ENCODE results near the gene ACTG1.

ACTG1 gene

GRCh38 chr17:81544281-81544974, 31.8 kb upstream of the ACTG1 start:
- DNase-seq: no peak

DNA sequence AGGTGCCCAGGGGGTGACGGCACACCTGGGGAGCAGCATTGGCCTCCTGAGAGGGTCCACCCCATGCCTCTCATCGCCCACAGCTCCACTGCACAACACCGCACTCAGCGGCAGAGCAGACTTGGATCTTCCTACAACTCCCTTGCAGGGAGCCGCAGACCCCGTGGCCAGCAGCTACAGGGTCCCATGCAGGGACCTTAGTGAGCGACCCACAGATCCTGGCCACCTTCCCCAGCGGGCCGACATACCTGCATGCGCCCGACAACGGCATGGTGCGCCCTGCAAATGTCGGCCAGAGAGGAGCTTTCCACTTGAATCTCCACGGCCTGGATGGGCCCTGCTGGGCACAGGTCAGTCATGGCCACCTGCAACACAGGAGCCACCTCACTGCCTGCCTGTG, 31.2 kb upstream of the ACTG1 start:
- no peak for DNase-seq

GRCh38 chr17:81543339-81543675, 30.7 kb upstream of the ACTG1 start:
- DNase-seq: no peak

DNA sequence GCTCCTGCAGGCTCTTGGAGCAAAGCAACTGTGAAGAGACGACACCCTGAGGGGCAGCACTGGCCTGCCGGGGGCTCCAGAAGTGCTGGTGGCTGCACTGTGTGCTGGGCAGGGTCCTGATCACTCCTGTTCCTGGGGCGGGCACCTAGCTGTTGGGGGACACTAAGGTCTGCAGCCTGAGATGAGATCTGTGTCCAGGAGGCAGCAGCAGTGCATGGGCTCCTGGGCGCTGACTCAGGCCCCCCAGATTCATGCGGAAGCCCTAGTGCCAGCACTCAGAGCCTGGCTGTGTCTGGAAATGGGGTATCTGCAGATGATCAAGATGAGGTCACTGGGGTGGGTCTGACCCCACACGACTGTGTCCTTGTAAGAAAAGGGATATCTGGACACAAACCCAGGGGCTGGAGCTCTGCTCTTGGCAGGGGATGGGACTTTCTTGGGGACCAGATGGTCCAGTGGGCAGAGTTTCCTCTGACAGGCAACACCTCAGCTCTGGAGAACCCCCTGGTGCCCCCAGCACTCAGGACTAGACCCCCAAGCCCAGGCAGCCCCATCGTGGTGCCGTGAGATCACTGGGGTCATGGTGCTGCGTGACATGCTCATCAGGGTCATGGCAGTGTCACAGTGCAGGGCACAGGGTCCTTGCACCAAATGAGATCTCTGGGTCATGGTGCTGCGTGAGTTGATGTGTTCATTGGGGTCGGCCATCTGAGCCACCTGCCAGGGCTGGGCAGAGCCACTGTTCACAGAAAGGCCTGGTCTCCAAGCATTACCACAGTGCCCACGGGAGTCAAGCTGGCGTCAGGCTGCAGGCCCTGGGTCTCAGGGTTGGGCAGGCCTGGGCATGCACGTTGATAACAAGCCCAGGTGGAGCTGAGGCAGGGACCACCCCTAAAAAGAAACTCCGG, 30.1 kb upstream of the ACTG1 start:
- no peak for DNase-seq

DNA sequence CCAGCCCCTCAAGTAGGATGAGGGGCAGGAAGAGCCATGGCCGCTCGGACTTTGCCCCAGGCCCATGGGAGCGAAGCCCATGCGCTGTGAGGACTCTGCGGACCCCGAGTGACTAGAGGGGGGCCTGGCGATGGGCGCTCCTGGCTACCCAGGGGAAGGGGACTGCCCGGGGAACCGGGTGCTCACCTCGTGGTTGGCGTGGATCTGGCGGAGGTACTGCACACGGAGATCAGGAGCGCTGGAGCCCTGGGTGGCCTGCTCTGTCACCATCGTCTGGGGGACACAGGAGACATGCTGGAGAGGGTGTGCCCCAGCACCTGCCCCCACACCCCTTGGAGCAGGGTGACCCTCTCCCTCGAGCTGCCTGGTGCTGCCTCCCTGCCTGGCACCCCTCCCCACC, 28.5 kb upstream of the ACTG1 start:
- no peak for DNase-seq

GRCh38 chr17:81540676-81541027, 28.1 kb upstream of the ACTG1 start:
- DNase-seq: no peak

DNA sequence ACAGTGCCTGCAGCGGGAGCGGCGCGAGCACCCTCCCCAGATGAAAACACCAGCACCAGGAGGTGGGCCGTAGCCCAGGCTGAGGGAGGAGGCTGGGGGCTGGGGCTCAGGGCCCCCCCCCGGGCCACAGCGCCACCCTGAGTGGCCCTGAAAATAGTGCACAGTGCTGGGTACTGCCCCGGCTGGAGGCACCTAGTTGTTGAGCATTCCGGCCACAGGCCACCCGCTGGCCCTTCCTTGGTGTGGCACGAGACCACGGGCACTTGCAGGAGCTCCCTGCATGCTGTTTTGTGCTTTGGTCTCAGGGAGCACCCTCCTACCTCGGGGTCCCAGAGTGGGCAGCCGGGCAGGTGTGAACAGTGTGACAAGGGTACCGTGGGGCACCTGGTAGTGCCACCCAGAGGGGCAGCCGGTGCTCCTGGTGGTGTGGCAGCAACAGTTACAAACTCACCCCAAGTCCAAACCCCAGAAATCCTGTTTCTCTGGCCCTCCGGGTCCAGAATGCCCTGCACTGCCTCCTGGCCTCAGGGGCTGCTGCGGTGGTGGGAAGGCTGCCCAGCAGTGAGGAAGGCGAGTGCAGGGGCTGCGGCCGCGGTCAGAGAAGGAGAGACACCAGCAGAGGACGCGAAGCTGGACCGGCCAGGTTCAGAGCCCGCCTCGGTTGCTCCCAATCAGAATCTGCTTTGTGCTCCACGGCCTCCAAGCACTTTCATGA, 27.5 kb upstream of the ACTG1 start:
- no peak for DNase-seq

GRCh38 chr17:81539571-81539900, 26.9 kb upstream of the ACTG1 start:
- no peak for DNase-seq

DNA sequence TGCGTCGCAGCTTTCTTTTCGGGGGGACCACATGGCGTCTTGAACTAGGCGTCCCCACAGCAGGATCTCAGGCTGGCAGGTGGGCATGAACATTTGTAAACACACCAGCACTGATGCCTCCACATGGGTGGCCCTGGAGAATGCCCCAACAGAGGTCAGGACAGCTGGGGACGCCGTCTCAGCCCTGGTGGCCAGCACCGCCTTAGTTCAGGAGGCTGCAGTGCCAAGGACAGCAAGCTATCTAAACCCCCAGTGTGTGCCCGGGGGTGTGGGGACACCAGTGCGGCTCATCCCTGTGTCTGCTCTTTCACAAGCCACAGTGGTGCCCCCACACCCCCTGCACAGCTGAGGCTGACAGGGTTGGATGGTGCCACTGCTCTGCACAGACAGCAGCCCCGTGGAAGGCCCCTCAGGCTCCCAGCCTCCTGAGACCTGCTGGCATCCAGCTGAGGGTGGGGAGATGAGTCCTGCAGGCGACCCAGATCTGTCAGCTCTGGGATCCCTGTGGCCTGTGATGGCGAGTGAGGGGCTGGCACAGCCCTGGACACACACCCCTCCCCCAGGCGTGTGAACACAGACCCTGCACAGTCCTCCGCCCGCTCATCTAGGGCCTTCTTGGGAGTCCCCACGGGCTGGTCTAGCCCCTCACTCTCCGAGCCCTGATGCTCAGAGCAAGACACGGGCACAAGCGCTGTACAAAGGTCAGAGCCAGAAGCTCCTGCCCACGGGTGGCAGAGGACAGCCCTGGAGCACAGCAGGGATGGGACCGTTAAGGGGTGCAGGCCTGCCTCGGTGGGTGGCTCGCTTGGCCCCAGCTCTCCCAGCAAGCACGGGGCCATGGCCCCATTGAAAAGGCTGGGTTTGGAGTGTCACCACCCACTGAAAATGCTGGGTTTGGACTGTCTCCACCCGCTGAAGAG, 26.3 kb upstream of the ACTG1 start:
- no peak for DNase-seq

- DNase-seq: peak; percentile 45
These were observed 25.4 kb upstream of the ACTG1 start for GRCh38 chr17:81537856-81538555.

DNA sequence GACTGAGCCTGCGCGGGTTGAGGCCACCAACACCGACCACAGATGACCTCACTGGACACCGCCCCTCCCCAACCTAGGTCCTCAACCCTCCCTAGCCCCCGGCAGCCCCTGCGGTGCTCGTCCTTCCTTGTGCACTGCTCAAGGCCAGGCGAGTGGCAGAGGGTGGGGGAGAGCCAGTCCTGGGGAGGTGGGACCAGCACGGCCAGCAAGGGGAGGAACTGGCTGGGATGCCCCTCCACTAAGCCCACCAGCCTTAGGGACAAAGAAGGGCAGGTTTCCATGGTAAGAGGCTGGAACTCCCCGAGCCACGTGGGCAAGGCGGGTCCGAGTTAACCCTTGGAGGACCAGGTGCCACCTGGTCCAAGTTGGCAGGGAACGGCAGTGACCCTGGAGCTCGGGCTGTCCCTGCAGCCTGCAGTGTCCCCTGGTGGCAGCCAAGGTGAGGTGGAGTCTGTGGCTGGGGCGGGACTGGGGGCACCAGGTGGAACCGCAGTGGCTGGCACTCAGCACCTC, 24.8 kb upstream of the ACTG1 start:
- no peak for DNase-seq

DNA sequence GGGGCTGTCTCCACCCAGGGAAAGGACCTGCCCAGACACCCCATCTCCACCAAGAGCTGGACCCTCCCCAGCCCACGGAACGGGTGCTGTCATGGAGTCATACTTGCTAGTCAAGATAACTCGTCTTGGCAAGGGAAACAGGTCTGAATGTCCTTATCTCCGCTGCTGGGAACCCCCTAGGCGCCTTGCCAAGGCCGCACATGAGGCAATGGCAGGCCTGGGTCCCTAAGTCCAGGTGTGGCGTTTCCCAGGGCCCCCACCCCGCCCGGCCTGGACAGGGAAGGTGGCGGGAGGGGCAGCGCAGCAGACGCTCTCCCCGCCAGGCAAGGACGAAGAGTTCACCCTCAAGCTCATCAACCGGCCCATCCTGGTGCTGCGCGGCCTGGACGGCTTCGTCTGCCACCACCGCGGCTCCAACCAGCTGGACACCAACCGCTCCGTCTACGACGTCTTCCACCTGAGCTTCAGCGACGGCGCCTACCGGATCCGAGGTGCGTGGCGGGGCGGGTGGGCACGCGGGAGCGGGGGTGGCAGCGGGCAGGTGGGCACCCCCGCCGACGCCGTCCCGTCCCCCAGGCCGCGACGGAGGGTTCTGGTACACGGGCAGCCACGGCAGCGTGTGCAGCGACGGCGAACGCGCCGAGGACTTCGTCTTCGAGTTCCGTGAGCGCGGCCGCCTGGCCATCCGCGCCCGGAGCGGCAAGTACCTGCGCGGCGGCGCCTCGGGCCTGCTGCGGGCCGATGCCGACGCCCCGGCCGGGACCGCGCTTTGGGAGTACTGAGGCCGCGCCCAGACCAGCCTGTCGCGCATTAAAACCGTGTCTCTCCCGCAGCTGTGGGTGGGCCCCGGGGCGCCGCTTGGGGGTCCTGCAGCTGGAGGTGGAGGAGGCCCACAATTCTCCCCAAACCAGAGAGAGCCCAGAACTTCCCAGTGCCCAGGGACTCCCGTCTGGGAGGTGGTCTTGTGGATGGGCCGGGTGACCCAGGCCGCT, 24.0 kb upstream of the ACTG1 start:
- no peak for DNase-seq

GRCh38 chr17:81535480-81536298, 23.1 kb upstream of the ACTG1 start:
- no peak for DNase-seq

DNA sequence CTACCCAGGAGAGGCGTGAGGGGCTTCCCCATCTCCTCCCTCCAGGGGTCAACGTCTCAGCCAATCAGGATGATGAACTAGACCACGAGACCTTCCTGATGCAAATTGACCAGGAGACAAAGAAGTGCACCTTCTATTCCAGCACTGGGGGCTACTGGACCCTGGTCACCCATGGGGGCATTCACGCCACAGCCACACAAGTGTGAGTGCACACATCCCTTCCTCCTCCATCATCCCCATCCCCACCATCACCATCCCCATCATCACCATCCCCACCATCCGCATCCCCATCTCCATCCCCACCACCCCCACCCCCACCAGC, 22.4 kb upstream of the ACTG1 start:
- DNase-seq: no peak

DNA sequence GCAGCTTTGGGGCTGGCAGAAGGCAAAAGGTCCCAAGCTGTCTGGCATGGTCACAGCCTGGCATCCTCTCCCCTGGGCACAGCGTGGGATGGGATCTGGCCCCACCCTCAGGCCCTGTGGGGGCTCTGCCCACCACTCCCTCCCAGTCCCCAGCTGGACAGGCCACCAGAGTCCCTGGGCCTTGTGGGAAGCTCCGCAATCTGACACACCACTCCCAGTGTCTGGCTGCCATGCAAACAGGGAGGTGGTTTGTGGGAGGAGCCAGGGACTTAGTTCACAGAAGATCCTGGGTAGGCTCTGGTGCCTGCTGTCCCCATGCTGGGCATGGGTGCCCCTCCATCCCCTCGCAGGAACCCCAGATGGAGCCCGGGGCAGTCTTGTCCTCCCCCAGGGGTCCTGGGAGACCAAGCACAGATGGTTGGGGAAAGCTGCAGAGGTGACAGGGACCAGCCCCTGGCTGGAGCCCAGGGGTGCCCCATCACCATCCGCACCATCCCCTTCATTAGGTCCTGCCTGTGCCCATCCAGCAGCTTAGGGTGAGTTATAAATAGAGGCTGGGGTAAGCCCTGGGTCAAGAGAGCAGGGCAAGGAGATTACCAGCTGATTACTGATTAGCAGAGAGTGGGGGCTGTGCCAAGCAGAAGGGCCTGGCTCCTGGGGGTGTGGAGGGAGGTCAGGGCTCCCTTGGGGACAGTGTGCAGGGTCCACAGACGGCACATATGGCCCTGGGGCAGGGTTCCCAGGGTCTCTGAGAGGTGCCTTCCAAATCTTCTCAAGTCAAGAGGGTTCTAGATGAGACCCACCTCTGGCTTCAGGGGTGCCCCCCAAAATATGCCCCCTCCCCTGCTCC, 21.8 kb upstream of the ACTG1 start:
- no peak for DNase-seq

DNA sequence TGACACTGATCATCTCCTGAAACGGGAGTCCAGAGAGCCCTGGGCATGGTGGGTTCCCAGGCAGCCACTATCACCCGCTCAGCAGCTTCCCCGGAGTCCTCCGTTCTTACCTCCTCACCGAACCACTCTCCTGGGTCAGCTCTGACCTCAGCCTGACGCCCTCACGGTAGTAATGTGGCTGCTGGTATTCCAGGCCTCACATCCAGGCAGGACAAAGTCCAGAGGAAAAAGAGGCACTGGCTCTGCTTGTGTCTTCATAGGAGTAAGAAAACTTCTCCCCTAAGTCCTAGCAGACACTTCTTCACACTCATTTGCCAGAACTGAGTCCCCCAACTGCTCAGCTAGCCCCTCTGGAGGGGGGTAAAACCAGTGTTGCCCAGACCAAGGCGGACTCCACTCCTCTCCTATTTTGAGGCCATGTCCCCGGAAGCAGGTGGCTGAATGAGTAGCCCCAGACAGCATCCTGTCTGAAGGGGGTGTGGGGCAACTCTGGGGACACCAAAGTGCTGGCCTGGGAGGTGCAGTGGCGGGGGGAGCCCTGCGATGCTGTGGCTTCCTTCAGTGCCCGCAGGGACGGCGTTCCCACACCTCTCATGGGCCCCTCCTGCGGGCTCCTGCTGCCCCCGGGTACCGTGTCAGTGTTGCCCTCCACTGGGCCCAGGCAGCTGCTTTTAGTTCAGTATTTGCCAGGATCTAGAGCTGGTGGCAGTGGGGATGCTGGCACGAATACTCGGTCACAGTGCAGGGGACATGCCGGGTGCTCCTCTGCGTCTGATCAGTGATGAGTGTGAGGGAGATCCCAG, 20.9 kb upstream of the ACTG1 start:
- DNase-seq: no peak

GRCh38 chr17:81532490-81533287, 20.1 kb upstream of the ACTG1 start:
- no peak for DNase-seq

All from NCI-H2081 treated with DMSO at 0.1 percent for 48 hours (cell line).